MM.1S (cell line): Measurements from ENCODE around the gene DLX1.
"Not testable (repeated sequence)": the region's sequence is repeated elsewhere in the genome, so short reads cannot be mapped to it uniquely, and the experiment has no call there.

ENCODE experiments used
- DNase-seq: peaks from one replicate; pipeline ENCODE4 v3.0.0-alpha.2; 2015
- H2AFZ ChIP-seq: fragments of 300-600 bp; sonication (generic); 2 replicates; pipeline ENCODE4 v1.6.0; 2016; ENCODE audit warnings: antibody characterized with exemption, low read length
- H3F3A ChIP-seq: fragments of 300-600 bp; sonication (generic); 2 replicates; pipeline ENCODE4 v1.6.1; 2016; ENCODE audit warnings: mild to moderate bottlenecking, antibody characterized with exemption, low read length, moderate library complexity, mixed read lengths; ENCODE audit not compliant: insufficient read depth
- H3K27ac ChIP-seq: fragments of 300-600 bp; sonication (generic); 2 replicates; pipeline ENCODE4 v1.5.1; 2016; ENCODE audit warnings: mild to moderate bottlenecking, low read length
- H3K27me3 ChIP-seq: fragments of 300-600 bp; sonication (generic); replicated peaks from 2 replicates; pipeline ENCODE4 v1.6.0; 2016; ENCODE audit warnings: low read length; ENCODE audit not compliant: insufficient read depth
- H3K36me3 ChIP-seq: fragments of 300-600 bp; sonication (generic); replicated peaks from 2 replicates; pipeline ENCODE4 v1.6.1; 2016; ENCODE audit warnings: mild to moderate bottlenecking, low read length, mixed read lengths; ENCODE audit not compliant: insufficient read depth
- H3K4me1 ChIP-seq: fragments of 300-600 bp; sonication (generic); 2 replicates; pipeline ENCODE4 v1.6.1; 2016; ENCODE audit warnings: low read length, mixed read lengths
- H3K4me2 ChIP-seq: fragments of 300-600 bp; sonication (generic); 2 replicates; pipeline ENCODE4 v1.6.0; 2016; ENCODE audit warnings: low read depth, low read length
- H3K4me3 ChIP-seq: fragments of 300-600 bp; sonication (generic); 2 replicates; pipeline ENCODE4 v1.5.1; 2016; ENCODE audit warnings: low read length, mixed read lengths
- H3K79me2 ChIP-seq: fragments of 300-600 bp; sonication (generic); 2 replicates; pipeline ENCODE4 v1.6.1; 2016; ENCODE audit warnings: mixed run types, low read length, mixed read lengths
- H3K9ac ChIP-seq: fragments of 300-600 bp; sonication (generic); 2 replicates; pipeline ENCODE4 v1.6.1; 2016; ENCODE audit warnings: low read length, mixed read lengths
- H3K9me2 ChIP-seq: fragments of 300-600 bp; sonication (generic); replicated peaks from 2 replicates; pipeline ENCODE4 v1.6.1; 2016; ENCODE audit warnings: mild to moderate bottlenecking, low read length, mixed read lengths; ENCODE audit not compliant: insufficient read depth
- H3K9me3 ChIP-seq: fragments of 300-600 bp; sonication (generic); replicated peaks from 2 replicates; pipeline ENCODE4 v1.6.1; 2016; ENCODE audit warnings: mild to moderate bottlenecking, low read length, mixed read lengths; ENCODE audit not compliant: insufficient read depth
- H4K20me1 ChIP-seq: fragments of 300-600 bp; sonication (generic); 2 replicates; pipeline ENCODE4 v1.6.1; 2016; ENCODE audit warnings: mild to moderate bottlenecking, low read length, moderate library complexity, mixed read lengths; ENCODE audit not compliant: insufficient read depth
- EZH2 ChIP-seq: fragments of 300-600 bp; sonication (generic); optimal IDR thresholded peaks from 2 replicates; pipeline ENCODE3; 2017; ENCODE audit warnings: low read depth, mild to moderate bottlenecking, antibody characterized with exemption, low read length, mixed read lengths
- EZH2phosphoT487 ChIP-seq: fragments of 300-600 bp; sonication (generic); IDR thresholded peaks from 2 replicates; pipeline ENCODE4 v1.6.1; 2018; ENCODE audit warnings: antibody characterized with exemption, low read length
- TF ChIP-seq, protein P1 (sequence below): fragments of 300-600 bp; sonication (generic); IDR thresholded peaks from 2 replicates; pipeline ENCODE4 v1.5.1; 2016; ENCODE audit warnings: antibody characterized with exemption, low read length, mixed read lengths

Gene DLX1

GRCh38 chr2:172053486-172053885 lies 31.8 kb upstream of the DLX1 start:
- H3K27me3 ChIP-seq: no peaks in the 10 kb centered on the region
- H3K79me2 ChIP-seq: no peaks in the 10 kb centered on the region
- no peaks in the 10 kb centered on the region for H3F3A ChIP-seq
- H3K27ac ChIP-seq: no peak overlapping the region
- H3K9me3 ChIP-seq: no peaks in the 10 kb centered on the region
- no peaks in the 10 kb centered on the region for H3K9me2 ChIP-seq
- no peaks in the 10 kb centered on the region for H3K4me1 ChIP-seq
- no peak for TF ChIP-seq EZH2
- TF ChIP-seq EZH2phosphoT487: no peak
- TF ChIP-seq, protein P1, sequence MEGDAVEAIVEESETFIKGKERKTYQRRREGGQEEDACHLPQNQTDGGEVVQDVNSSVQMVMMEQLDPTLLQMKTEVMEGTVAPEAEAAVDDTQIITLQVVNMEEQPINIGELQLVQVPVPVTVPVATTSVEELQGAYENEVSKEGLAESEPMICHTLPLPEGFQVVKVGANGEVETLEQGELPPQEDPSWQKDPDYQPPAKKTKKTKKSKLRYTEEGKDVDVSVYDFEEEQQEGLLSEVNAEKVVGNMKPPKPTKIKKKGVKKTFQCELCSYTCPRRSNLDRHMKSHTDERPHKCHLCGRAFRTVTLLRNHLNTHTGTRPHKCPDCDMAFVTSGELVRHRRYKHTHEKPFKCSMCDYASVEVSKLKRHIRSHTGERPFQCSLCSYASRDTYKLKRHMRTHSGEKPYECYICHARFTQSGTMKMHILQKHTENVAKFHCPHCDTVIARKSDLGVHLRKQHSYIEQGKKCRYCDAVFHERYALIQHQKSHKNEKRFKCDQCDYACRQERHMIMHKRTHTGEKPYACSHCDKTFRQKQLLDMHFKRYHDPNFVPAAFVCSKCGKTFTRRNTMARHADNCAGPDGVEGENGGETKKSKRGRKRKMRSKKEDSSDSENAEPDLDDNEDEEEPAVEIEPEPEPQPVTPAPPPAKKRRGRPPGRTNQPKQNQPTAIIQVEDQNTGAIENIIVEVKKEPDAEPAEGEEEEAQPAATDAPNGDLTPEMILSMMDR: no peak
- no peaks in the 10 kb centered on the region for H4K20me1 ChIP-seq
- DNase-seq: no peak
- no peak overlapping the region for H3K4me2 ChIP-seq
- no peak overlapping the region for H2AFZ ChIP-seq
- no peak overlapping the region for H3K4me3 ChIP-seq
- no peak overlapping the region for H3K9ac ChIP-seq
- H3K36me3 ChIP-seq: no peaks in the 10 kb centered on the region

DNA sequence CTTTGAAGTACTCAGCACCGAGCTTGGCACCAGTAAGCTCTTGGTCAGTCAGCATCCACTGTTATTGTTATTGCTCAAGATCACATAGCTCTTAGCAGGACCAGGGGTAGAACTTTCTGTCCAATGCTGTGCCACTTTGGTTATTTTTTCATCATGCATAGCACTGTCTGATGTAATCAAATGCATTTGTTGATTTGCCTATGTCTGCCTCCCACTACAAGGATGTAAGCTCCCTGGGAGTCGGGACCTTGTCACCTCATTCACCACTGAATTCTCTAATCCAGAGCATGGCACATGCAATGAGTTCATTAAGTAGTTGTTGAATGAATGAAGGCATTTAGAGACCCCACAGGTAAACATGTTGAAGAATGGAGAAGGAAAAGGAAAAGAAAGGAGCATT lies 29.0 kb upstream of the DLX1 start:
- no peaks in the 10 kb centered on the region for H4K20me1 ChIP-seq
- H3K9me3 ChIP-seq: no peaks in the 10 kb centered on the region
- no peak overlapping the region for H3K4me2 ChIP-seq
- H3K4me1 ChIP-seq: no peaks in the 10 kb centered on the region
- H3K36me3 ChIP-seq: no peaks in the 10 kb centered on the region
- H3K4me3 ChIP-seq: no peak overlapping the region
- TF ChIP-seq, protein P1: no peak
- no peak for TF ChIP-seq EZH2phosphoT487
- TF ChIP-seq EZH2: no peak
- no peak overlapping the region for H2AFZ ChIP-seq
- H3K9me2 ChIP-seq: no peaks in the 10 kb centered on the region
- H3K9ac ChIP-seq: no peak overlapping the region
- no peaks in the 10 kb centered on the region for H3F3A ChIP-seq
- H3K27me3 ChIP-seq: no peaks in the 10 kb centered on the region
- H3K79me2 ChIP-seq: no peaks in the 10 kb centered on the region
- no peak for DNase-seq
- H3K27ac ChIP-seq: no peak overlapping the region

GRCh38 chr2:172058660-172059059 lies 26.6 kb upstream of the DLX1 start:
- H3F3A ChIP-seq: no peaks in the 10 kb centered on the region
- no peak overlapping the region for H2AFZ ChIP-seq
- H3K27ac ChIP-seq: no peak overlapping the region
- H3K4me1 ChIP-seq: no peaks in the 10 kb centered on the region
- no peaks in the 10 kb centered on the region for H3K27me3 ChIP-seq
- H3K9ac ChIP-seq: no peak overlapping the region
- no peaks in the 10 kb centered on the region for H3K9me2 ChIP-seq
- H3K79me2 ChIP-seq: no peaks in the 10 kb centered on the region
- no peaks in the 10 kb centered on the region for H3K9me3 ChIP-seq
- no peak for TF ChIP-seq EZH2
- TF ChIP-seq, protein P1: no peak
- TF ChIP-seq EZH2phosphoT487: no peak
- no peaks in the 10 kb centered on the region for H4K20me1 ChIP-seq
- DNase-seq: no peak
- H3K36me3 ChIP-seq: no peaks in the 10 kb centered on the region
- H3K4me3 ChIP-seq: no peak overlapping the region
- H3K4me2 ChIP-seq: no peak overlapping the region

DNA sequence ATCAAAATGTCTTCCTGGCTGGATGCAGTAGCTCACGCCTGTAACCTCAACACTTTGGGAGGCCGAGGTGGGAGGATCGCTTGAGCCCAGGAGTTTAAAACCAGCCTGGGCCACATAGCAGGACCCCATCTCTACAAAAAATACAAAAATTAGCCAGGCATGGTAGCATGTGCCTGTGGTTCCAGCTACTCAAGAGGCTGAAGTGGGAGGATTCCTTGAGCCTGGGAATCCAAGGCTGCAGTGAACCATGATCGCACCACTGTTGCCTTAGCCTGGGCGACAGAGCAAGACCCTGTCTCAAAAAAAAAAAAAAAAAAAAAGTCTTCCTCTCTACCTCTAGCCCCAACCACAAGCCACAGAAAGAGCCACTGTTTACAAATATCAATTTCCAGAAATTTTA lies 25.2 kb upstream of the DLX1 start:
- H2AFZ ChIP-seq, H3K4me2 ChIP-seq, H4K20me1 ChIP-seq, H3K4me1 ChIP-seq, H3K9me2 ChIP-seq, H3K9ac ChIP-seq, H3K79me2 ChIP-seq, H3F3A ChIP-seq, H3K27ac ChIP-seq, H3K9me3 ChIP-seq, H3K27me3 ChIP-seq, DNase-seq, H3K4me3 ChIP-seq, H3K36me3 ChIP-seq: not testable (repeated sequence)
